MCF 10A (cell line): ENCODE data around the gene FARP1. TPM values are rescaled to one million over a fixed set of nuclear protein-coding genes. Genes with fewer than 3 reads are reported as not detected.

Experiments
- BruUV-seq: library from RNA; stranded (reverse); fragments of 400-500 nt; replicated peaks from 2 replicates; lab custom pipeline; 2021; lab: Mats Ljungman, UMichigan
- CTCF ChIA-PET: fragments of 300-600 bp; sonication (Branson Sonifier 250); formaldehyde crosslinking; extraction: SDS; loops from one replicate; lab custom pipeline; 2021; ENCODE audit warnings: antibody characterized with exemption, inconsistent platforms; lab: Yijun Ruan, JAX
- POLR2A ChIA-PET: fragments of 300-600, 350-650 bp; sonication (Branson Sonifier 250); formaldehyde crosslinking; extraction: SDS; loops from one replicate; lab custom pipeline; 2020; ENCODE audit warnings: antibody characterized with exemption, inconsistent platforms; lab: Yijun Ruan, JAX
- DNase-seq: peaks from one replicate; pipeline ENCODE4 v3.0.0-alpha.2; 2018; ENCODE audit not compliant: unreplicated experiment
- H3K27ac Mint-ChIP-seq: one replicate; pipeline ENCODE4 v1.8.0; 2022; ENCODE audit warnings: mild to moderate bottlenecking, low read depth, mixed read lengths; ENCODE audit not compliant: unreplicated experiment
- H3K27me3 Mint-ChIP-seq: one replicate; pipeline ENCODE4 v1.8.0; 2022; ENCODE audit warnings: mixed read lengths; ENCODE audit not compliant: insufficient read depth, unreplicated experiment
- H3K36me3 Mint-ChIP-seq: one replicate; pipeline ENCODE4 v1.8.0; 2022; ENCODE audit warnings: mild to moderate bottlenecking, moderate library complexity, mixed read lengths; ENCODE audit not compliant: insufficient read depth, unreplicated experiment
- H3K4me1 Mint-ChIP-seq: one replicate; pipeline ENCODE4 v1.8.0; 2022; ENCODE audit warnings: mixed read lengths; ENCODE audit not compliant: insufficient read depth, unreplicated experiment
- H3K4me3 Mint-ChIP-seq: one replicate; pipeline ENCODE4 v1.8.0; 2022; ENCODE audit warnings: mild to moderate bottlenecking, moderate library complexity, mixed read lengths; ENCODE audit not compliant: unreplicated experiment
- H3K9me3 Mint-ChIP-seq: one replicate; pipeline ENCODE4 v1.8.0; 2022; ENCODE audit warnings: mixed read lengths; ENCODE audit not compliant: unreplicated experiment
- intact Hi-C: fragments of 100-400 bp; cut with micrococcal nuclease; formaldehyde crosslinking; loops from 2 replicates; pipeline ENCODE4 v1.14.1; 2022
- total RNA-seq: library from RNA; stranded (reverse); gene quantifications from 2 replicates; pipeline ENCODE4 v1.2.3, GENCODE V29; 2022
- TF ChIP-seq, protein P1 (sequence below): fragments of 200-600 bp; IDR thresholded peaks from one replicate; pipeline ENCODE4 v1.8.0; 2022; ENCODE audit warnings: antibody characterized with exemption, mild to moderate bottlenecking; ENCODE audit not compliant: unreplicated experiment

The FARP1 gene
- total RNA-seq, 1 experiment from 2014 or later: 30.1 TPM

DNA sequence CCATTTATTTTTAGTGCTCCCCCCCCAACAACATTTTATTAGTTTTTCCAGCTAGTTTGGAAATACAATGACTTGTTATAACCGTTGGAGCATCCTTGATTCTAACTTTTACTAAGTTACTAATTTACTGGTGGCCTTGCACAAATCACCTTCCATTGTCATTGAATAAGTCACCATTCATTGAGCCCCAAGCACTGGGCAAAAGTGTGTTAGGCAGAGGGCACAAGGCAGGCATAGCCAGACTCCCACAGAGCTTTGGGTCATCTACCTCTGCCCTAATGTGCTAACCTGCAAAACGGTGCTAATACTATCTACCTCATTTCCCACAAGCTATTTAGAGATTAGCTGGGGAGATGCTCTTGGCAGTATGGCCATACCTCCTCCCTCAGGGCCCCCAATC is 120.9 kb downstream of the FARP1 start:
- H3K4me3 Mint-ChIP-seq: no peak overlapping the region
- TF ChIP-seq, protein P1, sequence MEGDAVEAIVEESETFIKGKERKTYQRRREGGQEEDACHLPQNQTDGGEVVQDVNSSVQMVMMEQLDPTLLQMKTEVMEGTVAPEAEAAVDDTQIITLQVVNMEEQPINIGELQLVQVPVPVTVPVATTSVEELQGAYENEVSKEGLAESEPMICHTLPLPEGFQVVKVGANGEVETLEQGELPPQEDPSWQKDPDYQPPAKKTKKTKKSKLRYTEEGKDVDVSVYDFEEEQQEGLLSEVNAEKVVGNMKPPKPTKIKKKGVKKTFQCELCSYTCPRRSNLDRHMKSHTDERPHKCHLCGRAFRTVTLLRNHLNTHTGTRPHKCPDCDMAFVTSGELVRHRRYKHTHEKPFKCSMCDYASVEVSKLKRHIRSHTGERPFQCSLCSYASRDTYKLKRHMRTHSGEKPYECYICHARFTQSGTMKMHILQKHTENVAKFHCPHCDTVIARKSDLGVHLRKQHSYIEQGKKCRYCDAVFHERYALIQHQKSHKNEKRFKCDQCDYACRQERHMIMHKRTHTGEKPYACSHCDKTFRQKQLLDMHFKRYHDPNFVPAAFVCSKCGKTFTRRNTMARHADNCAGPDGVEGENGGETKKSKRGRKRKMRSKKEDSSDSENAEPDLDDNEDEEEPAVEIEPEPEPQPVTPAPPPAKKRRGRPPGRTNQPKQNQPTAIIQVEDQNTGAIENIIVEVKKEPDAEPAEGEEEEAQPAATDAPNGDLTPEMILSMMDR: no peak
- CTCF ChIA-PET: no interaction called here
- POLR2A ChIA-PET: no interaction called here
- no peaks in the 10 kb centered on the region for H3K36me3 Mint-ChIP-seq
- H3K27ac Mint-ChIP-seq: no peak overlapping the region
- intact Hi-C loops: no loop called here
- H3K27me3 Mint-ChIP-seq: no peaks in the 10 kb centered on the region
- no TSS peak for BruUV-seq
- no peaks in the 10 kb centered on the region for H3K9me3 Mint-ChIP-seq
- no peak for DNase-seq
- H3K4me1 Mint-ChIP-seq: no peaks in the 10 kb centered on the region

DNA sequence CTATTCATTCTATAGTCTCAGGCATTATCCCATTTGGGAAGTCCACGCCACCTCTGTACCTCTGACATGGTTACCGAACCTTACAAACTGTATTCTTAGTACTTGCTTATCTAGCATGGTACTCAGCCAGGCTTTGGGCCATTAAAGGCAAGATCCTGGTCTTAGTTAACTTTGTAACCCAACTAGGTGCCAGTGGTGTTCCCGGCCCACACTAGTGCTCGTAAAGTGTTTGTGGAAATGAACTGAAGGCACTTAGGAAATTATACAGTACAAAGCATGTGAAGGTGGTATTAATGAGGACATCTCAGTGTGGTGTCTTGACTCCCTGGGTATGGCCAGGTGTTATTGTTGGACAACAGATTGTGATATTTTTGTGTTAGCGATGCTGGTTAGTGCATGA is 122.0 kb downstream of the FARP1 start:
- TF ChIP-seq, protein P1: no peak
- Mint-ChIP-seq H3K4me1 (no peaks in the 10 kb centered on the region), H3K36me3 (no peaks in the 10 kb centered on the region), H3K27me3 (no peaks in the 10 kb centered on the region), H3K9me3 (no peaks in the 10 kb centered on the region), H3K27ac (no peak overlapping the region), H3K4me3 (no peak overlapping the region)
- BruUV-seq: no TSS peak
- DNase-seq: no peak
- intact Hi-C loops: no loop called here
- ChIA-PET CTCF (no interaction called here), POLR2A (no interaction called here)

DNA sequence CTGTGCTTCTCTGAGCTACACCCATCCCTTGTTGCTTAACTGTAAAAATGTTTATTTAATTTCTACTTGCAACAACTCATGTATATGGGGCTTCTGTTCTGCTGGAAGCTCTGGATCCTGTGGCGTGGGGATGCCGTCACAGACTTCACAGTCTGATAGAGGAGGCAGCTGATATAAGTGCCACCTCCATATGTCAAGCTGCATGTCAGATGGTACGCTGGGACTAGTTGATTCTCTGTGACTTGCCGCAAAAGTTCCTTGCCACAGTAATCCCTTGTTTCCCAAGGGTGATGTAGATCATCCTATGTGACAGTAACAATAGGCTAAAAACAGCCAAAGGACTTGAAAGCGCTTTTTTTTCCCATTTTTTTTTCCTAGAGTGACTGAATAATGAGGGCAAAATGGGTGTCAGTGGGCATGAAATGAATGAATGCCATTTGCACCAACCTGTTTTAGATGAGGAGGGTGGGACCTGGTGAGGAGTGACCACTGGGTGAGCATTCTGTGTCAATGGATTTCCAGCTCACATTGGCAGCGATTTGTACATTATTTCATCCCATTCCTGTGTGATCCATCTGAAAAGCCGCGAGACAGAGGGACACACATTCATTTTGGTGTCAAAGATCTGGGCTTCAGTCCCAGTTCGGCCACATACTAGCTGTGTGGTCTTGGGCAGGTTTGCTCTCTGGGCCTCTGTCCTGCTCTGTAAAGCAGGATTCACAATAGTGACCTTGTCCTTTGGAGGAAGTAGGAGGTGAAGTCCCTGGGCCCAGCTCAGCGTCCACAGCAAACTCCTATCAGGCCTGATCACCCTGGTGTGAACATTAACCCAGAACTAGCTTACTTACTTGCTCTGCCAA is 123.0 kb downstream of the FARP1 start:
- intact Hi-C loops: no loop called here

DNA sequence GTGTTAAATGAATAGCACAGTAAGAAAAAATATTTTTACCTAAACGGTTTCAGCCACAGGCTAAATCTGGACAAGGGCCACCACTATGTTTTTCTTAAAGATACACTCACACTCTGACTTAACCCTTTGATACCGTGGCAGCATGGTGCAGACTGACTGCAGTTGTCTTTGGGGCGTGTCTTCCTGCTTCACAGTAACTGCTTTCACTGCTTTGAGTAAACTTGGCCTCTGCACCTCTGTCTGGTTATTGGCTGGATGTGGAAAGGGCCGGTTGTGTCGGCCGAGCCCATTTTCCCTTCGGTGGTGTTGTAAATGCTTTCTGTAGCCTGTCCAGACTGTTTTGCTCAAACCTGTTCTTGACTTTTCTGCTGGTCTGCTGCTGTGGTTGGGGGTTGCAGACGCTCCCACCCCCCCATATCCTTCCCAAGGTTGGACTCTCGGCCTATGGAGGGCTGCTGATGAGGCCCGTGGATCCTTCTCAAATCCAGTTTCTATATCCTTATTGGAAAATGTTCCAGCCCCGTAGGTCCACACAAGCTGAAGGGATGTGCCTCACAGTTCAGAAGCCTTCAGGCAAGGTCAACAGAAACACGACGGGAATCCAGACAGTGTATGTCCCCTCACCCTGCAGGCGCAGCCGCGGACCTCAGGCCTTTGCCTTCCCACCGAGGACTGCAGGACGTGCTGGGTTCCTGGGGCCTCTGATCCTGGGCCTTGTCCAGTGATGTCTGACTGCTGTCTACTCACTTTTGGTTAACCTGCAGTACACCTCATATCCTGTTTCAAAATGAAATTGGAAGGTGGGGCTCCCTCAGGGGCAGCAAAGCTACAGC is 124.4 kb downstream of the FARP1 start:
- no peaks in the 10 kb centered on the region for H3K4me1 Mint-ChIP-seq
- no peak overlapping the region for H3K4me3 Mint-ChIP-seq
- POLR2A ChIA-PET: no interaction called here
- intact Hi-C loops: no loop called here
- CTCF ChIA-PET: no interaction called here
- no peak overlapping the region for H3K27ac Mint-ChIP-seq
- H3K36me3 Mint-ChIP-seq: no peaks in the 10 kb centered on the region
- no peaks in the 10 kb centered on the region for H3K27me3 Mint-ChIP-seq
- no peak for DNase-seq
- BruUV-seq: no TSS peak
- no peaks in the 10 kb centered on the region for H3K9me3 Mint-ChIP-seq
- TF ChIP-seq, protein P1: no peak

More for the DNA sequence above, 123.0 kb downstream of the FARP1 start:
- no peak for DNase-seq
- CTCF ChIA-PET: no interaction called here
- POLR2A ChIA-PET: no interaction called here
- H3K4me1 Mint-ChIP-seq: no peaks in the 10 kb centered on the region
- no peaks in the 10 kb centered on the region for H3K9me3 Mint-ChIP-seq
- H3K27ac Mint-ChIP-seq: no peak overlapping the region
- no peak overlapping the region for H3K4me3 Mint-ChIP-seq
- no peaks in the 10 kb centered on the region for H3K36me3 Mint-ChIP-seq
- TF ChIP-seq, protein P1: no peak
- no TSS peak for BruUV-seq
- no peaks in the 10 kb centered on the region for H3K27me3 Mint-ChIP-seq
